Eye (tissue), 1 donor: ENCODE measurements around the gene TMBIM1.

Experiments
- DNase-seq: peaks from one replicate; pipeline ENCODE4 v3.0.0-alpha.2; 2015

Gene TMBIM1, protein sequence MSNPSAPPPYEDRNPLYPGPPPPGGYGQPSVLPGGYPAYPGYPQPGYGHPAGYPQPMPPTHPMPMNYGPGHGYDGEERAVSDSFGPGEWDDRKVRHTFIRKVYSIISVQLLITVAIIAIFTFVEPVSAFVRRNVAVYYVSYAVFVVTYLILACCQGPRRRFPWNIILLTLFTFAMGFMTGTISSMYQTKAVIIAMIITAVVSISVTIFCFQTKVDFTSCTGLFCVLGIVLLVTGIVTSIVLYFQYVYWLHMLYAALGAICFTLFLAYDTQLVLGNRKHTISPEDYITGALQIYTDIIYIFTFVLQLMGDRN

DNA sequence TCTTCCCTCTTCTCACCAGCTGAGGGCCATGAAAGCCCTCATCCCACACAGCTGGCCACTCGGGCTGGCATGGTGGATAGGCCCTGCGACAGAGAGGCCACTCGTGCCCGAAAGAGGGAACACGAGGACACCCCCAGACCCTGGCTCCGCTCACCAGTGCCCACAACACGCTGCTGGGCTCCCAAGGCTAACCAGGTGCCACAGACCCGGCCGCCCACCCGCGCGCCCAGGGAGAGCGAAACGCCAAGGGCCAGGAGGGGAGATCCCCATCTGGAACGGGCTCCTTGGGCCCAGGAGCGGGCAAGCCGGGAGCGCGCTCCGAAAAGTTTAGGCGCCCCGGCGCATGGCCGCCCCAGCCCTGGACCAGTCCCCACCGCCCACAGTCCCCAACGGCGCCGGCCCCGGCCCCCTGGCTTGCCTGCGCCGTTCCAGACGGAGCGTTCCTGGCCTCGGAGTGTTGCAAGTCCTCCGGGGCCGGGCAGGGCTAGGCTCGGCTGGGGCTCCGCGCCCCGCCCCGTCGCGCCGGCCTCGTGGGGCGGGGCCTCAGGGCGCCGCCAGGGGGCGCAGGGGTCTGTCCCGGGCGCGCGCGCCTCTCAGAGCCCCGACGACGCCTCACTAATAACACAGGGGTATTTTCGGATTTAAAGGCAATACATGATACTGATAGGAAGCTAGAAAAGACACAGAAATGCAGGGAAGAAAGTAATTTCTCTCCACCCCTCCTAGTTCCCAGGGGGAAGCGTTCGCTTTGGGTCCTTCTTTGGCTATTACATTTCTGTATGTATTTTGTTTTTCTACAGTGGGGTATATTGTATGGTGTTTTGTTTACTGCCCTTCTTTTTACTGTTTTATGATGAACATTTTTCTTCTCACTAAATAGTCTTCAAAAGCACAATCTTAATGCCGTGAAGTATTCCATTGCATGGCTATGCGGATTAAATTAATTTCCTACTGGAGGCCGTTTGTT lies at the start of gene TMBIM1:
Gene TMBIM1, minus strand, starts transcription at position 456 of the 967 bp plus-strand sequence. CDS start 10,362 bp downstream, outside the sequence.
- peak; percentile 85 for DNase-seq

DNA sequence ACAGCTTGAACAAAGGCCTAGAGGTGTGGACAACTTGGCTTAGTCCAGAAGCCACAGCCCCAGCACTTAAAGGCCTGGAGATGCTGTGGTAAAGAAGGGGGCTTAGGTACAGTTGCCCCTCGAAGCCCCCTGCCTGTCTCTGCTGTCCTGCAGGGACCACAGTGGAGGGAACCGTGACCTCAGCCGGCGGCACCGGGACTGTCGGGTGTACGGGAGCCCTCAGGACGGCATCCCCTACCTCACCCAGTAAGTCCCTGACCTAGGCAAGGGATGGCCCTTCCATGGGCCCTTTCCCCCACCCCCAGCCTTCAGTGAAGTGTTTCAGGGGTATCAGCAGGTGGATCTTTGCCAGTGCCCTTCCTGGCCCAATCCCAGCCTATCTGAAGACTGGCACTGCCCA lies 49.1 kb upstream of the TMBIM1 start:
- DNase-seq = no peak

GRCh38 chr2:218340656-218341055 lies 48.4 kb upstream of the TMBIM1 start:
- no peak for DNase-seq

GRCh38 chr2:218334531-218334930 lies 42.2 kb upstream of the TMBIM1 start:
- no peak for DNase-seq

- DNase-seq = no peak
These were observed 40.8 kb upstream of the TMBIM1 start for GRCh38 chr2:218332920-218333645.

GRCh38 chr2:218332288-218332687 lies 40.0 kb upstream of the TMBIM1 start:
- no peak for DNase-seq

GRCh38 chr2:218331745-218332144 lies 39.4 kb upstream of the TMBIM1 start:
- no peak for DNase-seq

DNA sequence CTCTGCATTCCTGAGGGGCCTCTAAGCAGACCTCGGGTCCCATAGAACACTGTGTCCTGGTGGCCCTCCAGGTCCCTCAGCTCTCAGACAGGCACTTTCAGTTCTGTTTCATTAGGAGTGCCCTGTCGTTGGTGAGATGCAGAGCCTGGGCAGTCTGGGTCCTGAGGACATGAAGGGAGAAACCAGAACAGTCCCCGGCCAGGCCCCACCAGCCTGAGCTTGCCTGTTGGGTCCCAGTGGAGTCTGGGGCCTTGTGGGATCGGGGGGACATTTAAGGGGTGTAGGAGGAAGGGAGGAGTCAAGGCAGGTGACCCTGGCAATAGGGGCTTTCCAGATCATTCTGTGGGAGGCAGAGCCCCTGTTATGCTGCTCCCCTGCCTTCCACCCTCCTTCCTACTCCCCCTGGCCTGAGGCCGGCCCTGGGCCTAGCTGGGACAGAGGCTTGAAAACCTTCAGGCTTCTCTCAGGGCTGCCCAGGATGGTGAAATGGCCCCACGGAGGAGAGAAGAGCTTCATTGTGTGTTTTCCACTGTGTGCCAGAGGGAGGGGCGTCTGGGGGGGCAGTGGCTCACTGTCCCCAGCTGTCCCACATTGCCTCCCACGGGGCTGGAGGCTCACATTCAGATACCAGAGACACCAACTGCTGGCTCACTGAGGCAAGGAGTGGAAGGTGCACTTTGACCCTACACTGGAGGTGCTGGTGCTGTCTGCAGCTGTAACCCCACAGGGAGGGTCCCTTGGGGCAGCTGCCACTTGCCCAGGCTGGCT lies 37.7 kb upstream of the TMBIM1 start:
- no peak for DNase-seq

GRCh38 chr2:218329027-218329825 lies 36.9 kb upstream of the TMBIM1 start:
- peak; percentile 31 for DNase-seq

DNA sequence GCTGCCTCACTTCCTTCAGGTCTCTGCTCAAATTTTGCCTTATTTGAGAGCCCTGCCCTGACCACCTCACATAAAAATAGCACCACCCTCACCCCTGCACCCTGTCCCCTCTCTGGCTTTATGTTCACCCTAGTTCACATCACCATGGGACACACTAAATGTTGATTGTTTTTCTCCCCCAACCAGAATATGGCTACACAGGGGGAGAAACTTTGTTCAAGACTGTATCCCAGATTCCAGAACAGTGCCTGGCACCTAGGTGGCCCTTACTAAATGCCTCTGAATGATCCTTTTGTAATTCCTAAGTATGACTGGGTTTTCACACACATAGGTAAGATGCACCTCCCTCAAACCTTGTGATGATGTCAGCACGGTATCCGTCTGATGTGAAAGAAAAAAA lies 36.0 kb upstream of the TMBIM1 start:
- no peak for DNase-seq

DNA sequence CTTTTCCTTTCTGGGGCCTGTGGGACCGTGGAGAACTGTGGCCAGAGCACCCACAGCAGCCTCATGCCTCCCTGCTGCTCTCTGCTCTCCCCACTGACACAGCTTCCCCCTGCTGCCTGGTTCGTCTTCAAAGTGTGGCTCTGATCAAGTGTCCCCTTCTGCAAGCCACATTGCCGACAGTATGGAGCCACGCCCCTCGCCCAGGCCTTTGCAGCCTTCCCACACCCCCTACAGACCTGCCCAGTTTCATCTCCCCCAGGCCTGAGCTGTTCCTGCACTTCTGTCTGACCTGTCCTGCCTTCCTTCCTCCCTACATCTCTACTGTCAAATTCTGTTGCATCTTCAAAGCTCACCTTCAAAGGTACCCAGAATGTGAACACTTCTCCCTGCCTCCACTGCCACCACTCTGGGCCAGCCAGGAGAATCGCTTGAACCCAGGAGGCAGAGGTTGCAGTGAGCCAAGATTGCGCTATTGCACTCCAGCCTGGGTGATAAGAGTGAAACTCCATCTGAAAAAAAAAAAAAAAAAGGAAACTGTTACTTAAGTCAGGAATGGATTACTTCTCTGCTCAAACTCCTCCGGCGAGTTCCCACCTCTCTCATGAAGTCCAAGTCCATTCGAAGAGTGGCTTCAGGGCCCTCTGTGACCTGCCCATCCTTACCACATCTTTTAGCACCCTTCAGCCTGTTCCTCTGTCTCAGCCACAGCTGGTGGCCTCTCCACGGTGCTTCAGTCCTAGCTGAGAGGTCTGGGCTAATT lies 35.3 kb upstream of the TMBIM1 start:
- DNase-seq = no peak

- DNase-seq = no peak
These were observed 34.0 kb upstream of the TMBIM1 start for GRCh38 chr2:218326315-218326714.

- no peak for DNase-seq
These were observed 33.4 kb upstream of the TMBIM1 start for GRCh38 chr2:218325566-218326160.

DNA sequence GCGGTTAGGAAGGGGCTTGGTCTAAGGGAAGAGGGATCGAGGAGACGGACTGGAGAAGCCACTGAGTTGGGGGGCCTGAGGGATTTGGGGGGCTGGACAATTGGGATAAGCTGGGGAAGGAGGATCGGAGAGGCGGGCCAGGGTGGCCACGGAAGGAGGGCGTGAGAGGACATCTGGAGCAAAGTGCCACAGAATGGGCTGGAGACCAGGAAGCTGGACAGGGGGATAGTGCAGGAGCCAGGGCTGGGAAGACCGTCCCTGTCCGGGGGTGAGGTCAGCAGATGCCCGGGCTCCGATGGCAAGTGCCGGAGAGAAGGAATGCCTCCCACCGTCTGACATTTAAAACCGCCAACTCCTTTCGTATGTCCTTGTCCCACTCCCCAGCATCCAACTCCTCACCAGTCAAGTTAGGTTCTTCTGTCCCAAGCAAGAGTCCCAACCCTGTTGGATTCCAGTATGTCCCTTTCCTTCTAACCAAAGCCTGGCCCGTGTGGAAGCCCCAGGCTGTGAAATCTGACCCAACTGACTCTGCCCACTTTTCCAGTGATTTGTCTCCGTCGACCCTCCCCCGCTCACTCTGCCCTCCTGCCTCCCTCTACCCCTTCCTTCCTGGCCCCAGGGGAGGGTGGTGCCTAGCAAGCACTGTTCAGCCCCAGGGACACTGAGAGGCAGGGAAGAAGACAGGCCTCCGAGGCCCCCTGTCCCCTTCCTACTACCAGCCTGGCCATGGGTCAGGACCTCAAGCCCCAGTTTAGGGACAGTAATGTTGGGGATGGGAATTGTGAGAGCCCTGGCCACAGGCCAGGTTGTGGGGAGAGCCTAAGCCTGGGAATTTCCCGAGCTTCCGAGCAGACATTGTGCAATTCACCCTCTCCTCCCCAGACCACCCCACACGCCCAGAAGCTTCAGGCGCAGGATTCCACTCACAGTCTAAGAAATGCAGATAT lies 31.5 kb upstream of the TMBIM1 start:
- peak; percentile 70 for DNase-seq

DNA sequence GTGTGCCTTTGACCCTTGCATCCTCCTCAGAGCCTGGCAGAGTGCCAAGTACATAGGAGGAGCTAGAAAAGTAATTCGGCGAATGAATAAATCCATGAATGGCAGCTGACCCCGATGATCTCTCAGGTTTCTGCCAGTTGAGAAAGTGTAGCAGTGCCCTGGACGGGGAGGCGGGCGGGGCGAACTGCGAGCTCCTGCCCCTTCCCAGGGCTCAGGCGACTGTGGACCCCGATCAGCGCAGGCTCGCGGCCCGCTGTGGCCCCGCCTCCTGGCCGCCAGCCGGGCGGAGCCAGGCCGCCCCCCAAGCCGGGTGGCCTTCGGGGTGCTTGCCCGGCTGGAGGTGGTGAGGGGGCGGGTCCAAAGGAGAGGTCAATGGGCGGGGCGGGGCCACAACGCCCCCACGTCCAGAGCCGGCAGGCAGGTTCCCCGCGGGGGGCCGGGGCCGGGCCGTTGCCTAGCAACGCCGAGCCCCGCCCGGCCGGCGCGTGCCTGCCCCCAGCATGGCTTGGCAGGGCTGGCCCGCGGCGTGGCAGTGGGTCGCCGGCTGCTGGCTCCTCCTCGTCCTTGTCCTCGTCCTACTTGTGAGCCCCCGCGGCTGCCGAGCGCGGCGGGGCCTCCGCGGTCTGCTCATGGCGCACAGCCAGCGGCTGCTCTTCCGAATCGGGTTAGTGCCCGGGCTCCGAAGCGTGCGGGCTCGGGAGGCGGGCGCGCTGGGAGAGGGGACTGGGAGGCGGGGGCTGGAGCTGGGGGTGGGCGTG lies 30.6 kb upstream of the TMBIM1 start:
- DNase-seq = peak; percentile 94

DNA sequence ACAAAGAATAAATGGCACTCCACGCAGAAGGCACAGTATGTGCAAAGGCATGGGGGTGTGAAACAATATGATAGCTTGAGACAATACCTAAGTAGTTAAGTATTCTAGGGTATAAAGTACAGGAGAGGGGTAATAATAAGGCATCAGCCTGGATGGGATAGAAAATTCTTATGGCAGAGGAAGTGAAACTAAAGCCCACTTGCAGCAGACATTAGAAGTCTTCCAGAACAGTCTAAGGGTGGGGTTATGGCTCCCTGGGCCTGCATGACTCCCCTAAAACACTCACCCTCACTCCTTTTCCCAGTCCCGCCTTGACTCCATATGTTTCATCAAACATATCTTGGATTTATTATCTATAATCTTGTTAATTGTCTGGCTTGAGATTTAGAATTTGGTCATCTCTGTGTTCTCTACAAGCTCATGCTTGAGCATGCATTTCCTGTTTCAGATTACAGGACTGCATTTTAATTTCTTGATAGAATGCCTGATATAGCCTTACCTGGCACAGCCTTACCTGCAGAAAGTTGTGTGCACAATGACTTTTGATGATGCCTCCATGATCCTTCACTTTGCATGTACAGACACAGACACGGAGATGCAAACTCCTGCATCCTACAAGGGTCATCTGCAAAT lies 28.5 kb upstream of the TMBIM1 start:
- DNase-seq = no peak

- DNase-seq = no peak
These were observed 27.6 kb upstream of the TMBIM1 start for GRCh38 chr2:218319813-218320365.

- DNase-seq = no peak
These were observed 25.9 kb upstream of the TMBIM1 start for GRCh38 chr2:218318241-218318640.
